AG08395 (cell line): ENCODE measurements around the gene TMEM178B.

Experiments used
- DNase-seq: peaks from one replicate; pipeline ENCODE4 v3.0.0; 2012; ENCODE audit warnings: mixed read lengths, low spot score

TMEM178B gene

DNA sequence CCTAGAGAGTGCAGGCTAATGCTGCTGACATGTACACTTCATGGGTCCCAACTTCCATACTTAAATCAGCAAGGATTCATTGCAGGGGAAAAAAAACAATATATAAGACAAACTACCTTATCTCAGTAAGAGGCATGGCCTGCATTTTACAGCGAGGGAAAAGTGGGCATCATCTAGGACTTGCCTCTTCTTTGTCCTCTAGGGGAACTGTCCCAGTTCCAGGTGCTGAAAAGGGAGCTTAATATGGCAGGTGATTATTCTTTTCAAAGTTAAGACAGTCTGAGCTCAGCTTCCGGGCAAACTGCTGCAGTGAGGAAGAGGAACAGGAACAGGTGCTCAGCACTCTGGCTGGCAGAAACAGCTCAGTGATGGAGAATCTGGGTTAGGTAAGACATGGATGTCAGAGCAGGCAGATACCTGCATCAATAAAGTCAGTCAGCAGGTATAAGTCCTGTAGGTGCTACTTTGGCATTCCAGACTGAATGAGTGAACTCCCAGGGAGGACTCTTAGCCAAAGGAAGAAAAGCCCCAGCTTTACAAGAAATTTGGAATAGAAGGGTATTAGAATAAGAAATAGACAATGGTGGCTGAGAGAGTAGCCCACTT is 147.2 kb downstream of the TMEM178B start:
- no peak for DNase-seq

DNA sequence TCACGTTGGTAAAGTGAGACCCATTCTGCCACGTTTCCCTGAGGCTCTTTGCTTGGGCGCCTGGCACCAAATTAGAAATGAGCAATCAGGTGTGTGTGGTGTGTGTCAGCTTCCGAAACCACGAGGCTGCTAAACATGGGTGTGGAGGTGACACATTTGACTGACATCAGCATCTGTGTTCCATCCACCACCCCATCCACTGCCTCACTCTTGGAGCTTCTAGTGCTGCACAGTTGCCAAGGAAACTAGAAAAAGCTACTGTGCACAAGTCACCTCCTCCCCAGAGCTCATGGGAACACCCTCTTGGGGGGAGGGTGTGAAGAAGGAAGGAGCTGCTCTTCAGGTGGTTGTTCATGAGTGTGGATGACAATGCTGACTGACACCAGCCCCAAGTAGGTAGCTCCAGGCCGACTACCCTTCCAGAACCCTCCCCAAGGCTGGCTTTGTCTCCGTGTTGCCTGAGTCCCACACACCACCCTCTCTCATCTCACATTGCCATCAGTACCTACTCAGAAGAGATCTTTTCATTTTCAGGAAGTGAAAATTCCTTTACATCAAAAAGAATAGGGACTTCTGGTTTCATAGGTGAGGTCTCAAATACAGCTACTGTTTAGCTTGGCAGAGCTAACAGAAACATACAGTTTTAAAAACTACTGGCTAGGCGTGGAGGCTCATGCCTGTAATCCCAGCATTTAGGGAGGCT is 152.2 kb downstream of the TMEM178B start:
- no peak for DNase-seq

DNA sequence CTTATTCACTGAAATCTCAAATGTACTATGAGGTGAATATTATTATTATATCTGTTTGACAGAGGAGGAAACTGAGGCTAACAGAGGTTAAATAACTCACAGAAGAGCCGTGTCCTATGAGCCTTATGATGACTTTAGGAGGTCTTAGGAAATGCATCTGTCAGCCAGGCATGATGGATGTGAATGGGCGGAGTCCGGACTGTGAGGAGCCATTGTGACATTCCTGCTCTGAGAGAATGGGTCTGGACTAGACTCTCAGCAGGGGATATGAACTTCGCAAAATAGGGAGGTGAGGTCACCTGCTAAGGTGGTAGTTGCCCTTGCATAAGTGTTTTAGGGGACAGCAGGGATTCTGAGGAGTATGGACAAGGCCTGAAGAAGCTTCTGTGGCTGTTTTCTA is 153.6 kb downstream of the TMEM178B start:
- no peak for DNase-seq

DNA sequence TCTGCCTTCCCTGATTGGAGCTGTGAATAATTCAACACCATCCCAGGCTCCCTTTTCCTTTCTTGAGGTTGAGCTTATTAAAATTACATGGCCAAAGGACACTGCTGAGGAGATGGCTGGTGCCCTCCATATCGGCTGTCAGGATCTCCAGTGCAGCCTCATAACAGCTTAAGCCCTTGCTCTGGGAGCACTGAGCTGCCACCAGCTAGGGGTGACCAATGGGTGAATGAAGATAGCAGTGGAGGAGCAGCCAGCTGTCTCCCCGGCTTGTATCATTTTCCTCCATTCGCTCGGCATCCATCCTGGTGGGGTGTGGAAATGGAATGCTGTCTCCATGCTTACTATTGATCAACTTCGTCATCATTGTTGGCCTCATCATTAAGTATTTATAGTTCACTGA is 154.6 kb downstream of the TMEM178B start:
- no peak for DNase-seq

DNA sequence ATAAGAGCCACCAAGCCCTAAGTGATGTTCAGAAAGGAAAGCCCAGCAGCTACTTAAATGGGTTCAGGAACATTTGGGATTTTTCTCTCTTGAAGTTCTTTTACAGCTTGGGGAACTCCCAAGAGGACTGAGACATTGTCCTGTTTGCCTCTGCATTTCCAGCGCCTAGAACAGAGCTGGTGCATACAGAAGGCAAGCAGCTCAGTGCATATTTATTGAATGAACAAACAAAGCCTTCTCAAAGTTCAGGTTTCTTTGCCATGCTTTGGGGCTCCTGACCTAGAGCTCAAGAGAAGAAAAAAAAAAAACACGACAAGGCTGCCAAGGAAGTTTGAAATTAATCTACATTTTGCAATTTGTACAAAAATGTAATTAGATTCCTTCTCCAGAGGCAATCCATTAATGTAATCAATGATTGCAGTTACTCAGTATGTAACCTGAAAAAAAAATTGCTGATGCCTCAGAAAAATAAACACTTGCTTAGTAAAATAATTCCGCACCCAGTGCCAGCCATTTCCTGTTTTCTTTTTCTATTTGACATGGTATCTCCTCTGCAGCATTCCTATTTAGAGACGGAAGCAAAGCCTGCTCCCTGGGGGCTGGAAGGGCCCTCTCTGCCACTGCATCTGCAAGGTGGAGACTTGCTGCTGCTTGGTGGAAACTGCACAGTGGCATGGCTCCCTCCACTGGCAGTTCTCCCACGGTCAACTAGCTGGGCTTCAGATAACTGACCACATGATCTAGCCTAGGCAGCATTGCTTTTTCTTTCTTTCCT is 157.3 kb downstream of the TMEM178B start:
- no peak for DNase-seq

DNA sequence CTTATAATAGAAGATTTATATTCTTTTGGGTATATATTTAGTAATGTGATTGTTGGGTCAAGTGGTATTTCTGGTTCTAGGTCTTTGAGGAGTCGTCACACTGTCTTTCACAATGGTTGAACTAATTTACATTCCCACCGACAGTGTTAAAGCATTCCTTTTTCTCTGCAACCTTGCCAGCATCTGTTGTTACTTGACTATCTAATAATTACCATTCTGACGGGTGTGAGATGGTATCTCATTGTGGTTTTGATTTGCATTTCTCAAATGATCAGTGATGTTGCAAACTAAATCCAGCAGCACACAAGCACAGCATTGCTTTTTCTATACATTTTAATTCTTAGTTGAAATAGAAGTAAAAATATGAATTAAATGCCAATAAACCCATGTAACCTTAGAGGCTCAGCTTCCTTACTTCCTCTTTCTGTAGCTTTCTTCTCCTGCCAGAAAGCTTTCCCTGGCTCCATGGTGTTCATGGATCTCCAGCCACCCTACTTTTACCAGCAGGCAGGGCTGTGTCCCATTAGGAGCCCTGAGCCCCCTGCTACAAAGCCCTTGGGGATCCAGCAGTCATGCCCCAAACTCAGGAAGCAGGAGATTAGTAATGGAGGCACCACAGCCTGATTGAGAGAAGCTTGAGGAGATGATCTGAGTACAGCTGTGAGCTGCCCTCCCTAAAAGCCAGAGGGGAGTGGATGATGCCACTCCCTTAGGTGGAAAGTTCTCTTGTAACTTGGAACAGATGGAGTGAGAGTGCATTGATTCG is 158.6 kb downstream of the TMEM178B start:
- DNase-seq, result no peak

DNA sequence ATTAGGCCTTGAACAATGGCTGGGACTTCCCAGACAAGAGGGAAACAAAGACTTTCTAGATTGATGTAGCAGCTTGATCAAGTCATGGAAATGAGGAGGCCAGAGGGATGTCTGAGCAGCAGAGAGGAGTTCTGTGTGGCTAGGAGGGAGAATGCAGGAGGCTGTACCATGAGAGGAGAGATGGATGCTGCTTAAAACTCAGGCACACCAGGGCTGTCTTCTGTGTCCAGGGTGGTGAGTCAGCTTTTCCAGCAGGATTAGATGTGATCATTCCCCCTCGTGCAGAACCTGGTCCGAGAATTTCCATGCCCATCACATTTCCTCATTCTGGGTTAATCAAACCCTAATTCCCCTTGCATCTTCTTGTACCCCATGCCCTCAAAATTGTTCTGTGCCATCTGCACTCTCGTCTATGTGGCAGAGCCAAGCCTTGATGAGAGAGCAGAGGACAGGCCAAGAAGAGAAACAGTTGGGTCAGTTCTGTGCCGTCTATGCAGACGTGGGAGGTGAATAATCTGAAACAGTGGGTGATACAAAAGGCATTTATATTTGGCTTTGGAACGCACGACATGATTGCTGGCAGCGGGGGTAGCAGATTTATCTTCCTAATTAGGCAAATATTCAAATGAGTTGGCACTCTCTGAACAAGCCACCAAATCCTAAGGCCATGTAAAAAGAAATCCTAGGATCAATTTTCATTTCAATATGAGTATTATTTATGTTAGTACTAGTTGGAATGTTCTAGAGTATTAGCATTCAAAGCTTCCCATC is 160.7 kb downstream of the TMEM178B start:
- no peak for DNase-seq

DNA sequence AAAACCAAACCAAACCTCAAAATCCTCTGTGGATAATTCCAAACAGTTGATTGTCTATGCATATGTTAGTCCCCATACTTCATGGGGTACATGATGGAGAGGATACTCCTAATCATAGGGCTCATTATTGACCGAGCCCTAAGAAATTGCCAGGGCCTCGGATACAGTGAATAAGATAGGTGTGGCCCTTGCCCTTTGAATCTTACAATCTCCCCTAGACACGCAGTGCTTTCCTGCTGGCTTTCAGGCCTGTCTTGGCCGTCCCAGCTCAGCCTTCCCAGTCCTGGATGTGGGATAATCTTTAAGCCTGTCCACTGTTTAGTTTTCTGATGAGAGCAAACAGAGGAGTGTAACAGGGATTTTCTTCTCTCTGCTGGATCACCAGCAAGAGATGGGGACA is 161.8 kb downstream of the TMEM178B start:
- no peak for DNase-seq

DNA sequence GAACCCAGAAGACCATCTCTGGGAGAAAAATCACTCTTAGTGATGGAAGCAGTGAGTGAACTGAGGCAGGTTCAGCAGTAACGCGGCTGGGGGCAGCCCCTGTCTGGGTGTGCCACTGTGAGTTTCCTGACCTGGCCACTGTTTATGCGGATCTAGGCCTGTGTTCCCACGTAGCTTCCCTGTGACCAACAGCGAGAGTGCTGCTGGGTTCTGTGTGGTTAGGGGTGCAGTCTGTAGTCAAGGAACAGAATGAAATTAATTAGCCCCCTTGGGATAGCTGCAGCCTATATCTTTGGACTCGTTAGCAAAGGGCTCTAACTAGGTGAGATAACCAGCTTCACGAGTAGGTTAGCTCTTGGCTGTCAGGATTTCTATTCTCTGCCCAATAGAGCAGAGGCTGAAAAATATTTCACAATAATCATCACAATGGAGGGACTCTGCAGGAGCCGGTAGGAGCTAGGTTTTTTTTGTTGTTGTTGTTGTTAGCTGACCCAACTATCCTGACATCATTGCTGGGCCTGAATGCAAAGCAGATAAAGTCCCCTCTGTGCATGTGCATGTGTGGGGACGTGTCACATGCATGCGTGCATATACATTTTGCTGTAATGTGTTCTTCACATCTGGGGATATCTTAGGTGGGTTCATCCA is 164.9 kb downstream of the TMEM178B start:
- DNase-seq, result no peak

DNA sequence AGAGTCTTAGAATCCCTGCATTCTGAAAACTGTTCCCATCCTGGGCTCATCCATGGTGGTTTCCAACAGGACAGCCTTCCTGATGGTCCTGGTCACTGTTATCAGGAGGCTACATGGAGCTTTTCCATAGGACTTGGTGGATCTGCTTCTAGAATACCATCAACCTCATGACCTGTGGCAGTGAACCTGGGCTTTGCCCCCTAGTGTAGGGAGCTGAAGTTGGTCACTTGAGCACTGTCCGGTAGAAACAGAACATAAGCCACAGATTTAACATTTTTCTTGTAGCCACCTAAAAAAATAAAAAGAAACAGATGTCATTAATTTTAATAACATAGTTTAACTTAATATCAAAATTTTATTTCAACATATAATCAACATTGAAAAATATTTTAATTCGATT is 165.8 kb downstream of the TMEM178B start:
- DNase-seq, result no peak

DNA sequence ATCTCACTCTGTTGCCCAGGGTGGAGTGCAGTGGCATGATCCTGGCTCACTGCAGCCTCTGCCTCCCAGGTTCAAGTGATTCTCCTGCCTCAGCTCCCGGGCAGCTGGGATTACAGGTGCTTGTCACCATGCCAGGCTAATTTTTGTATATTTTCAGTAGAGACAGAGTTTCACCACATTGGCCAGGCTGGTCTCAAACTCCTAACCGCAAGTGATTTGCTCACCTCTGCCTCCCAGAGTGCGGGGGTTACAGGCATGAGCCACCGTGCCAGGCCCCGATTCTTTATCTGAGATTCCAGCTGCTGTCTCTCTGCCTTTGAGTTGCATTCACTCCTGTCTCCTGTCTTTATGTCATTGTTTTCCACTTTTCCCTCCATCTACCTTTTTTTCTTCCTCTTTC is 168.7 kb downstream of the TMEM178B start:
- no peak for DNase-seq

DNA sequence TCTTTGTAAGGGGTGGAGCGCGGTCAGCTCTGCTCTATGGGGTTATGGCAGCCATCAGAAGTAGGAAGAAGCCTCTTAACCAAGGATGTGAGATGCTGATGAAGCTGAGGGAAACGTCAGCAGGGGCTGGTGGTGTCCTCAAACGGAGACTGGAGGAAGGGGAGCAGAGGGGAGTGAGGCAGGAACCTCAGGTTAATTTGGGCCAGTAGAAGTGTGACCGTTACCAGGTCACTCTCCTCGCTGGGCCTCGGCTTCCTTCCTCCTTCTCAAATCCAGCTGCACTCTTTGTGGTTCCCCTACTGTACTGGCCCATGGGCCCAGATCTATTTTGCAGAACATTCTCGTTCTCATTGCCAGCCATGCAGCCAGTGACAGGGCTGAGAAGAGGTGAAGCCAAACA is 169.5 kb downstream of the TMEM178B start:
- DNase-seq, result no peak

DNA sequence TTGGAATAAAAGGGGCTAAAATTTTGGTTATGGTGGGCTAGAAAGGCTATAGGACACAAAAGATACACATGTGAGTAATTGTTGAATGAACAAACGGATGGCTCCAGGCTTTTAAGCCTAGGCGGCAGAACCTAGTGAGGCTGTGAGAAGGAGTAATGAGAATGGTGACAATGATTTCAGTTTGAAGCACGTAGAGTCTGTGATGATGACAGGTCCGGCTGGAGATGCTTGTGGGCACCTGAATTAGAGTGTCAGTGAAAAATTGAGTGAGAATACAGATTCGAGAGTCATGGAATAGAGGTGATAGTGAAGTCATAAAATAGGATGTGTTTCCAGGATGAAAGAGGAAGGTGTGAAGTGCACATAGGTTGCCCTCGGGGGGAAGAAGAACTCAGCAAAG is 170.6 kb downstream of the TMEM178B start:
- no peak for DNase-seq

DNA sequence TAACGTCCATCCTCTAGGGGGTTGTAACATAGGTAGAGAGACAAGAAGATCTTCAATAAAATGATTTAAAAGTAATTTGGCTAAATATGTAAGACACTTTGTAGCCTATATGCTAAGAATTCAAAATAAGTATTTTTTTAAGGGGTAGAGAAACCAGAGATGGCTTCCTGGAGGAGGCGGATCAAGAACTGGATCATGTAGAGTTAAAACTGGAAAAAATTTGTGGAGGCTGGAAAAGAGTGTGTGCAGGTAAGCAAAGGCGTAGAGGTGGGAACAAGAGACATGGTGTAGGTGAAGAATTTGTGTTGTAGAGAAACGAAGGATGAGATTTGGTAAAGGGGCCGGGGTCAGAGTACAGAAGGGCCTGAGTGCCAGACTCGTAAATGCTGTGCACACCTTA is 172.6 kb downstream of the TMEM178B start:
- no peak for DNase-seq

DNA sequence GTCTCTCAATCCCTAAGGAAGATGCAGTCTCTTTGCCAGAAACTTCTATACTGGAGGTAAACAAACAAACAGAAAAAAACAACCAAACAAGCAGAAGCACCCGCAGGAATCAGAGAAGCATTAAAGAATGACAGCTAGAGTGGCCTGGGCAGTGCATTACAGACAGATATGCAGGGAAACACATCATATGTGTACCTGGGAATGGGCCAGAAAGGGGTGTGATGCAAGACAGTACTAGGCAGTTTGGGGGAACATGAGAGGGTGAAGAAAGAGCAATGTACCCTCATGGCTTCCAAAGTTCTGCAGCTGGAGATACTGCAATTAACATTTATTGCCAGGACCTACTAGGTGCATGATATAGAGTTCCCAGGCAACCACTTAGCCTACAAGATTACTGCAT is 177.3 kb downstream of the TMEM178B start:
- DNase-seq, result no peak

DNA sequence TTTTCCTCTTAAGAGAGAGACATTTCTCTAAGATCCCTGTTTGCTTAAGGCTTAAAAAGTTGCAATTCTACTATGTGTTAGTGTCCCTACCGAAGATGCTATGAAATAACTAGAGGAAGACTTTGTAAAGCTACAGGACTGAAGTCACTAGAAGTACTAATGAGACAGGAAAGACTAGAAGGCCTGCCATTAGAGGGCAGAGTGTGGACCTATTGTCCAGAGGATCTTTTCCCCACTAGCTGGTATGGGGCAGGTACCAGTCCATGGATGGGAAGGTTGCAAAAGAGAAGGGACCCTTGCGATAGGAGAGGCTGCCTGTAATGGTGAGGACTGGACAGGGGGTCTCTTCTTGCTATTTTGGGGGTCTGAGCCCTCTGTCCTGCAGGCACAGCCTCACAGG is 178.1 kb downstream of the TMEM178B start:
- DNase-seq, result no peak

DNA sequence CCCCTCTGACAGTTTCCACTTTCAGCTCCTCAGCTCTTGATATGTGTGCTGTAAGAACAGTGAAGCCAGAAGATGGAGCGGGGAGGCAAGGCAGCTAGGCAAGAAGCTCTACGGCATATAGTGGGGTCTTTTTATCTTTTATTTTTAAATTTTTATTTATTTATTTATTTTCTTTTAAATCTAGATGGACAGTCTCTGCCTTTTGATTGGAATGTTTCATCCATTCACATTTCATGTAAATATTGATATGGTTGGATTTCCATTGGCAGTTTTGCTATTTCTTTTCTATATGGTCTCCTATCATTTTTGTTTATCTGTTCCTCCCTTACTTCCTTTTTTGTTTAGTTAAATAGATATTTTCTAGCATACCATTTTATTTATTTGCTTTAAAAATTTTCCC is 183.7 kb downstream of the TMEM178B start:
- DNase-seq, result no peak

DNA sequence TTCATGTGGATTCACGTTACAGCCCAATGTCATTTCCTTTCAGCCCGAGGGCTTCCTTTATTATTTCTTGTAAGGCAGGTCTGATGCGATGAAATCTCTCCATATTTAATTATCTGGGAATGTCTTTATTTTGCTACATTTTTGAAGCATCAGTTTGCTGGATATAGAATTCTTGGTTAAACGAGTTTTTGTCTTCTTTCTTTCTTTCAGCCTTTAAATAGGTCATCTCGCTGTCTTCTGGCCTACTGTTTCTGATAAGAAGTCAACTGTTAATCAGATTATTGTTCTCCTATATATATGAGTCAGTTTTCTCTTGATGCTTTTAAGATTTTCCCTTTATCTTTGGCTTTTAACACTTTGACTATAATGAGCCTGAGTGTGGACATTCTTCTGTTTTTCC is 184.7 kb downstream of the TMEM178B start:
- DNase-seq, result no peak

DNA sequence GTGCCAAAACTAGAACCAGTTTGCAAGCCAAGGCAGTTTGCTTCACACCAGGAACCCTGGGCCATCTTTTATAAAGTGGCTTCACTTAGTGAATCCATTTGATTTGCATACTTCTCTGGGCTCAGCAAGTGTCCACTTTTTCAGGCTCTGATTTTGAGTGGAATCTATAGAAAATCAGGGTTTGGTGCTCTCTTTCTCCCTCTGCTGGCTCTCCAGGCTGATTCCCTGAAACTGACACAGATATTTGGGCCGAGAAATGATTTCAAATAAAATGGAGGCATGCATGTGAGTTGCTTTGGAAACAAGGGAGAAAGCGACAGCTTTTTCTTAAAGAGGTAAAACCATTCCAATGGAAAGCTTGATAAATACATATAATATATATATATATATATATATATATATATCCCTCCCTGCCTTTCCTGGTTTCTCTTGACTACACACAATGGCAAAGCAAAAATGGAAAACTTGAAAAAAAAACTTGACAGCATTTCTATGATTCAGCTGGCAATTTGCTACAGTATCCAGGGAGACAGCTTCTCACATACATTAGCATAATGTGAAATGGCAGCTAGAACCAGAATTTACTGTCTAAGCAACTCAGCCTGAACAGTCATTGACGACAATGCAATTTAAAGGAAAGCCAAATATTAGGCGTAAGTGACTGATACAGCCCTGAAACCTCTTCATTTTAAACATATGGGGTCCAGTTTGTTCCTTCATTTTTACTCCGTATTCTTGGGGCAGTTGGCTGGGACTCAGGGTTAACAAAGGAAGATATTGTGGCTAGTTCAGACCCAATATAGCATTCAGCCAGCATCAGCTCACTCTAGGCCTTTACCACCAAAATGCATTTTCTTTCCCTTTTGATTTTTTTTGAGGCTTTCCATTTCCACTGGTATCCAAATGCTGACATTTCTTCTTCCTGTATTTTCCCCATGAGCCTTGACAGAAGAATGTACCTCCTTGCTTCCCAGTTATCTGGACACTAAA is 188.5 kb downstream of the TMEM178B start:
- no peak for DNase-seq

DNA sequence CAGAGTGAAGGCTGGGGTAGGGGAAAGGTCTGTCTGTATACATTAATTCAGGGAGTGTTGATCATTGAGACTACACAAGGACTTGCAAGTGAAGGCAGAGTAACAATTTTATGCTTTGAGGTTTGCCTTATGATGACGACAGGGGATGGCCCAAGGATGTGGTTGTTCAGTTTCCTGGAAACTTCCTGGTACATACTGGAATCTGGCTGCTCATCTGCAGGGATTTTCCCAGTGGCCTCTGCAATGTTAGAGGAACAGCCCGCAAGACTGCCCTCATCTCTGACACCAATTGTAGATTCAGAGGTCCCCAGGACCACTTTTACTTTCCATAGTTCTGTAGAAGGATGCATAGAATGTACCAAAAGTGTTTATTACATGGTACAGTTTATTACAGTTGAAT is 189.6 kb downstream of the TMEM178B start:
- no peak for DNase-seq
